ENCODE results near the gene CNTLN. TPM values are rescaled to one million over a fixed set of nuclear protein-coding genes. Genes with fewer than 3 reads are reported as not detected.

CNTLN gene
- total RNA-seq, 1 experiment from 2014 or later: 5.1 TPM

DNA sequence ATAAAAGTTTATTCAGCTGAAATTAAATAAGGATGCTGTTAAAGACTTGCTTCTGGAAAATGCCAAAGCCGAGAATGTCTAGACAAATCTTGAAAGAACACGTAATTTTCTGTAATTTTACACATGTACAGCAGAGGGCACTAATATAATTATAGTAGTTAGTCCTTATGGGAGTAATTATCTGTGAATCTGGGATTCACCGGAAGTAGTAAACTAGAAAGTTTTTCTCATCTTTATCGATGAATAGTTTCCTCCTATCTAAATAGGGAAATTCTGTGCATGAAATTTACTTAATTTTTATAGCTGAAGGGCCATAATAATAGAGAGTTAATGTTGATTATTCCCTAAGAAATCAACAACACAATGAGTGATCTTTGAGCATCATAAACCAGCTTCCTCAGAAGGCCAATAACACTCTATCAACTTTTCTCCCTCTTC, 18.4 kb upstream of the CNTLN start (continued):
- TF ChIP-seq ELF1 (IDR thresholded peaks at IDR 0.05; ENCODE audit: borderline replicate concordance, low read depth): no peak

- Histone ChIP-seq H3K4me3 (replicated peaks in 1 of 2; ENCODE audit: low read depth in 1 of 2, low read length in 2 of 2) (no peak overlapping the region), H3K79me2 (ENCODE audit: insufficient read depth, low read length) (no peaks in the 10 kb centered on the region), H3K9ac (ENCODE audit: low read length) (no peak overlapping the region), H4K20me1 (ENCODE audit: insufficient read depth) (no peaks in the 10 kb centered on the region), H2AFZ (ENCODE audit: low read depth, low read length, poor library complexity, severe bottlenecking) (no peak overlapping the region), H3K27ac (ENCODE audit: low read depth, low read length) (no peak overlapping the region), H3K4me2 (ENCODE audit: low read length) (no peak overlapping the region), H3K9me2 (ENCODE audit: insufficient read depth) (no peaks in the 10 kb centered on the region), H3K36me3 (ENCODE audit: control insufficient read depth in 1 of 2, insufficient read depth in 2 of 2, low read length in 2 of 2) (no peaks in the 10 kb centered on the region), H3K4me1 (ENCODE audit: control insufficient read depth in 1 of 2, insufficient read depth in 2 of 2, low read length in 2 of 2) (no peaks in the 10 kb centered on the region), H3K9me3 (ENCODE audit: control insufficient read depth in 1 of 2, insufficient read depth in 1 of 2, low read depth in 1 of 2, low read length in 2 of 2) (no peaks in the 10 kb centered on the region), H3K27me3 (ENCODE audit: insufficient read depth, low read length) (no peaks in the 10 kb centered on the region)
- DNase-seq (ENCODE audit: low read depth, low spot score) (no peak), ATAC-seq (no peak)
- POLR2A ChIA-PET: no interaction called here
- intact Hi-C loops (cut with micrococcal nuclease): no loop called here
- no TSS peak for BruUV-seq (replicated peaks)
- RAD21 ChIA-PET (ENCODE audit: low non-redundant PET in 1 of 2, low total read pairs in 2 of 2, uncharacterized antibody in 2 of 2, unreplicated experiment in 2 of 2): no interaction called here
- TF ChIP-seq EZH2phosphoT487 (IDR thresholded peaks at IDR 0.05; ENCODE audit: borderline replicate concordance) (no peak), YY1 (IDR thresholded peaks at IDR 0.05; ENCODE audit: extremely low read depth, insufficient replicate concordance, low read depth, low read length) (no peak), FOSL1 (IDR thresholded peaks at IDR 0.05; ENCODE audit: low read depth) (no peak), POLR2A (IDR thresholded peaks at IDR 0.05; ENCODE audit: borderline replicate concordance, extremely low read depth, insufficient read depth, insufficient read length) (no peak)
- CTCF ChIA-PET: interaction anchor here (2.8 kb wide), 1 partner anchor 285 kb away, joined by 8 read pairs; no protein-coding TSS in a partner anchor
These were observed 17.5 kb upstream of the CNTLN start for GRCh38 chr9:17117372-17117771.

DNA sequence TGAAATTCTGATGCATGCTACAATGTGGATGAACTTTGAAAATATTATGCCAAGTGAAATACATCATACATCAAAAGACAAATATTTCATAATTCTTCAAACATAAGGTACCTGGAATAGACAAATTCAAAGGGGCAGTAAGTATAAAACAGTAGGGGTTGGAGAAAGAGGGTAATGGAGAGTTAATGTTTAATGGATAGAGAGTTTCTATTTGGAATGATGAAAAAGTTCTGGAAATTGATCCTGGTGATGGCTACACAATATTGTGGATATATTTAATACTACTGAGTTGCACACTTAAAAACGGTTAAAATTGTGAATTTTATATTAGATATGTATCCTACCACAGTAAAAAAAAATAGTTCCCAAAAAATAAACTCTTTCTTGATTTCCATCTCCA, 14.6 kb upstream of the CNTLN start:
- no peaks in the 10 kb centered on the region for H3K9me3 ChIP-seq (ENCODE audit: control insufficient read depth in 1 of 2, insufficient read depth in 1 of 2, low read depth in 1 of 2, low read length in 2 of 2)
- H3K4me1 ChIP-seq (ENCODE audit: control insufficient read depth in 1 of 2, insufficient read depth in 2 of 2, low read length in 2 of 2): no peaks in the 10 kb centered on the region
- no peak overlapping the region for H3K9ac ChIP-seq (ENCODE audit: low read length)
- no peak overlapping the region for H3K27ac ChIP-seq (ENCODE audit: low read depth, low read length)
- ChIA-PET RAD21 (ENCODE audit: low non-redundant PET in 1 of 2, low total read pairs in 2 of 2, uncharacterized antibody in 2 of 2, unreplicated experiment in 2 of 2) (no interaction called here), POLR2A (no interaction called here), CTCF (no interaction called here)
- DNase-seq (ENCODE audit: low read depth, low spot score): no peak
- H3K4me2 ChIP-seq (ENCODE audit: low read length): no peak overlapping the region
- H2AFZ ChIP-seq (ENCODE audit: low read depth, low read length, poor library complexity, severe bottlenecking): no peak overlapping the region
- intact Hi-C loops (cut with micrococcal nuclease): no loop called here
- no peaks in the 10 kb centered on the region for H3K27me3 ChIP-seq (ENCODE audit: insufficient read depth, low read length)
- H3K4me3 ChIP-seq (replicated peaks in 1 of 2; ENCODE audit: low read depth in 1 of 2, low read length in 2 of 2): no peak overlapping the region
- H3K9me2 ChIP-seq (ENCODE audit: insufficient read depth): no peaks in the 10 kb centered on the region
- BruUV-seq (replicated peaks): no TSS peak
- H3K79me2 ChIP-seq (ENCODE audit: insufficient read depth, low read length): no peaks in the 10 kb centered on the region
- ATAC-seq: no peak
- no peaks in the 10 kb centered on the region for H3K36me3 ChIP-seq (ENCODE audit: control insufficient read depth in 1 of 2, insufficient read depth in 2 of 2, low read length in 2 of 2)
- TF ChIP-seq ELF1 (IDR thresholded peaks at IDR 0.05; ENCODE audit: borderline replicate concordance, low read depth): no peak
- no peak for TF ChIP-seq REST (IDR thresholded peaks at IDR 0.05; ENCODE audit: low read depth)
- no peak for TF ChIP-seq CEBPB (IDR thresholded peaks at IDR 0.05; ENCODE audit: low read depth)
- no peaks in the 10 kb centered on the region for H4K20me1 ChIP-seq (ENCODE audit: insufficient read depth)

All from HCT116 (cell line).